Kidney (tissue), 14 donors: ENCODE results near the gene POC1A. TPM values are rescaled to one million over a fixed set of nuclear protein-coding genes. Genes with fewer than 3 reads are reported as not detected.

ENCODE experiments used
- DNase-seq, 5 donors: peaks; one replicate each; pipeline ENCODE4 v3.0.0-alpha.2; 2013 to 2020
- FAIRE-seq: peaks from 2 replicates; lab custom pipeline; 2012; peaks lifted over from hg19 to GRCh38; lab: Jason Lieb, UNC
- H3K27ac ChIP-seq, 2 donors: one replicate each; pipeline ENCODE4 v1.7.0; 2013; ENCODE audit warnings: low read depth in 2 of 2, low read length in 2 of 2, inconsistent platforms in 1 of 2
- H3K27me3 ChIP-seq: one replicate; pipeline ENCODE4 v1.7.1; 2013; ENCODE audit warnings: low read length, inconsistent platforms; ENCODE audit not compliant: control insufficient read depth, insufficient read depth
- H3K36me3 ChIP-seq, 3 donors: one replicate each; pipeline versions ENCODE4 v1.7.0 to v1.7.1; 2013; ENCODE audit warnings: low read length in 3 of 3, control low read depth in 1 of 3, inconsistent platforms in 1 of 3; ENCODE audit not compliant: insufficient read depth in 3 of 3, control insufficient read depth in 2 of 3
- H3K4me1 ChIP-seq, 3 donors: one replicate each; pipeline versions ENCODE4 v1.7.0 to v1.7.1; 2013; ENCODE audit warnings: low read length in 3 of 3, inconsistent platforms in 1 of 3, low read depth in 1 of 3; ENCODE audit not compliant: control insufficient read depth in 2 of 3, insufficient read depth in 2 of 3
- H3K4me3 ChIP-seq, 3 donors: one replicate each; pipeline versions ENCODE4 v1.7.0 to v1.8.1; 2013; ENCODE audit warnings: low read length in 3 of 3, control low read depth in 1 of 3, inconsistent platforms in 1 of 3
- H3K9ac ChIP-seq, 3 donors: one replicate each; pipeline versions ENCODE4 v1.7.0 to v1.7.1; 2013; ENCODE audit warnings: low read length in 3 of 3, control low read depth in 1 of 3, inconsistent platforms in 1 of 3
- H3K9me3 ChIP-seq, 3 donors: one replicate each; pipeline versions ENCODE4 v1.7.0 to v1.7.1; 2013; ENCODE audit warnings: low read length in 3 of 3, control low read depth in 1 of 3, inconsistent platforms in 1 of 3; ENCODE audit not compliant: control insufficient read depth in 2 of 3, insufficient read depth in 1 of 3
- CTCF ChIP-seq: IDR thresholded peaks from 3 replicates; pipeline ENCODE4 v1.5.1; 2012; ENCODE audit warnings: mild to moderate bottlenecking, moderate library complexity, borderline replicate concordance; ENCODE audit not compliant: insufficient read depth; ENCODE audit errors: extremely low read depth
- intact Hi-C: fragments of 100-400 bp; cut with DNase I; formaldehyde crosslinking; loops from one replicate; pipeline ENCODE4 v1.11.1; 2022
- polyA plus RNA-seq: library from polyadenylated mRNA; stranded (reverse); fragments of 350-450 nt; fragmentation: Illumina TruSeq; extraction: RNeasy Lipid Tissue Mini Kit (QIAGEN cat#74804); gene quantifications from one replicate; pipeline ENCODE4 v1.2.3, GENCODE V29; 2014; ENCODE audit warnings: low read depth, low replicate concordance; ENCODE audit not compliant: insufficient read depth
- total RNA-seq: library from RNA; stranded (reverse); fragmentation: NEBNext Ultra II Directional; extraction: Animal tissue kit (Norgen Biotek cat#: 25700); gene quantifications from one replicate; pipeline ENCODE4 v1.2.1, GENCODE V29; 2021
- donor health status: control.
- donor health status: control.
- donor health status: control.
- donor health status: control.
- donor health status: control.
- donor health status: DM: yes; HTN: yes; CAD: no.
- donor health status: Normal renal cell carcinoma (clear cell type).

Gene POC1A
- total and polyA plus RNA-seq, 2 donors from 2014 or later: 2.2 to 2.5 TPM

DNA sequence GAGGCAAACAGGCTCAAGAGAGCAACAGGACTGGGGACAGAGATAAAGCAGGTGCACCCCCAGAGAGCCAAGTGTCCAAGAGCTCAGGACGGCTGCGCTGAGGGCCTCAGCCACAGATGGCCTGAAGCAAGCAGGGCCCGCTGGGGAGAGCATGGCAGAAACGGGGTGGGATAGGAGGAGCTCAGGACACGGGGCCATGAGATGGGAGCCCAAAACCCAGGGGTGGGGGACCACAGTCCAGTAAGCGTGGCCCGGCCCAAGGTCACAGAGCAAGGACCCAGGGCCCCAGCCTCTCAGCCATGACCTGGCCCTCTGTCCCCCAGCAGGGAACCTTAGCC, 107.4 kb downstream of the POC1A start:
- H3K27ac ChIP-seq: peak overlapping the region in 1 of 2 donors; percentile 45
- no peak for FAIRE-seq
- no peak for TF ChIP-seq CTCF
- H3K4me1 ChIP-seq: peaks cover 0 to 17% (median 5%) of the 10 kb centered on the region in 3 donors
- no peak for DNase-seq
- intact Hi-C loops: loop anchor here (5.0 kb wide), 1 partner anchor 35 kb away; no protein-coding TSS in a partner anchor
- no peaks in the 10 kb centered on the region for H3K27me3 ChIP-seq
- no peaks in the 10 kb centered on the region for H3K9me3 ChIP-seq
- H3K36me3 ChIP-seq: peaks cover 0 to 21% (median 6%) of the 10 kb centered on the region in 3 donors
- no peak overlapping the region for H3K9ac ChIP-seq
- H3K4me3 ChIP-seq: no peak overlapping the region

DNA sequence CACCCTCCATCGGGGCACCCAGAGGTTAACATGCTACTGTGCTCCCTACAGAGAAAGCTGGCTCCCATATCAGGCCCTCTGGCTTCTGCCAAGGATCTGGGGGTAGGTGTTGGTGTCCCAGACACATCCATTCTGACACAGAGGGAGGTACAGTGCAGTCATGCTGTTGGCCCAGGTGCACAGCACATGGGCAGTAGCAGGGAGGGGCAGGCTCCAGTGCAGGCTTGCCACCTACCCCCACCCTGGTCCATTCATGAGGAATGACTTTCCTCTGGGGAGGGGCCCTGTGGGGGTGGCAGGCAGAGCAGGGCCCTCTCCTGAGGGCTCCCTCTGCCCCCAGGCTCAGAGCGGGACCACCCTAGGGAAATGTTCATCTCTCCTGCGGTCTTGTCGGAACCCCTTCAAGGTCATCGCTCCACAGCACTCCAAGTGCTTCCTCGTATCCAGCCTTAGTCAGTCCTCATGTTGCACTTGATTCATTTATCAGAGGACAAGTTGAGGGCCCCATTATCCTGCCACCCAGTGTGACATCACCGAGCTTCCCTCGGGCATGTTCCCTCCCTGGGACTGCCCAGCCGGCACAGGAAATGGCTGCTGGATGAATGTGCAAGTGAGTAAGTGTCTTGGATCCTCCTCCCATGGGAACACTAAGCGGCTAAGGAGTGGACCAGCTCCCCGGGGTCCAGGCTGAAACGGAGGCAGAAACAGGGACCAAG, 107.9 kb downstream of the POC1A start:
- H3K36me3 ChIP-seq: peaks cover 0 to 17% (median 5%) of the 10 kb centered on the region in 3 donors
- H3K4me3 ChIP-seq: no peak overlapping the region
- intact Hi-C loops: loop anchor here (5.0 kb wide), 1 partner anchor 34 kb away; no protein-coding TSS in a partner anchor
- DNase-seq (peak in 1 of 5 donors; percentile 90), FAIRE-seq (no peak)
- H3K9me3 ChIP-seq: no peaks in the 10 kb centered on the region
- TF ChIP-seq CTCF: no peak
- no peak overlapping the region for H3K9ac ChIP-seq
- peaks cover 0 to 14% (median 0%) of the 10 kb centered on the region in 3 donors for H3K4me1 ChIP-seq
- H3K27me3 ChIP-seq: no peaks in the 10 kb centered on the region
- H3K27ac ChIP-seq: no peak overlapping the region

GRCh38 chr3:52044869-52045619, 109.2 kb downstream of the POC1A start:
- FAIRE-seq: no peak
- H3K4me1 ChIP-seq: peaks cover 0 to 8% (median 0%) of the 10 kb centered on the region in 3 donors
- no peaks in the 10 kb centered on the region for H3K9me3 ChIP-seq
- no peak overlapping the region for H3K27ac ChIP-seq
- H3K27me3 ChIP-seq: no peaks in the 10 kb centered on the region
- intact Hi-C loops: loop anchor here (5.0 kb wide), 1 partner anchor 33 kb away; no protein-coding TSS in a partner anchor
- no peak for TF ChIP-seq CTCF
- no peak overlapping the region for H3K9ac ChIP-seq
- no peak for DNase-seq
- H3K4me3 ChIP-seq: no peak overlapping the region
- H3K36me3 ChIP-seq: peaks cover 0 to 12% (median 0%) of the 10 kb centered on the region in 3 donors
